ENCODE measurements around the gene ODAD2.

DNA sequence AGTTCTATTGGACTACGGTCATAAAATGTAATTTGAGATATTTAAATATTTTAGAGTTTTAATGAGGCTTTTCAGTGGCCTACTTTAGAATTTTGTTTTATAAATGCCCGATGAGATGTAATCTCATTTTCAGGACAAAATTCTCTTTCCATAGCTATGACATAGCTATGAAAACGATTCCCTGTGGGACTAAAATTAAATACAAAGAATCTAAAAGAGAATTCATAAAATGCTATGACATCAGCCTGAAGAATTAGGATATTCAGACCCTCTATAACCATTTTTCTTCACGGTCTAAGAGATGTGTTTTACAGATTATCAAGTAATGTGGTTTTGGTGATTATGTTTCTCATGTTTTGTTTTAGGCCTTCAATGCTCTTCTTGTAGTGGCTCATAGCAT lies 48.2 kb upstream of the ODAD2 start:
- no peak for TF ChIP-seq CTCF (IDR thresholded peaks at IDR 0.05; ENCODE audit: insufficient read depth, low read length)
- TF ChIP-seq, protein P1, sequence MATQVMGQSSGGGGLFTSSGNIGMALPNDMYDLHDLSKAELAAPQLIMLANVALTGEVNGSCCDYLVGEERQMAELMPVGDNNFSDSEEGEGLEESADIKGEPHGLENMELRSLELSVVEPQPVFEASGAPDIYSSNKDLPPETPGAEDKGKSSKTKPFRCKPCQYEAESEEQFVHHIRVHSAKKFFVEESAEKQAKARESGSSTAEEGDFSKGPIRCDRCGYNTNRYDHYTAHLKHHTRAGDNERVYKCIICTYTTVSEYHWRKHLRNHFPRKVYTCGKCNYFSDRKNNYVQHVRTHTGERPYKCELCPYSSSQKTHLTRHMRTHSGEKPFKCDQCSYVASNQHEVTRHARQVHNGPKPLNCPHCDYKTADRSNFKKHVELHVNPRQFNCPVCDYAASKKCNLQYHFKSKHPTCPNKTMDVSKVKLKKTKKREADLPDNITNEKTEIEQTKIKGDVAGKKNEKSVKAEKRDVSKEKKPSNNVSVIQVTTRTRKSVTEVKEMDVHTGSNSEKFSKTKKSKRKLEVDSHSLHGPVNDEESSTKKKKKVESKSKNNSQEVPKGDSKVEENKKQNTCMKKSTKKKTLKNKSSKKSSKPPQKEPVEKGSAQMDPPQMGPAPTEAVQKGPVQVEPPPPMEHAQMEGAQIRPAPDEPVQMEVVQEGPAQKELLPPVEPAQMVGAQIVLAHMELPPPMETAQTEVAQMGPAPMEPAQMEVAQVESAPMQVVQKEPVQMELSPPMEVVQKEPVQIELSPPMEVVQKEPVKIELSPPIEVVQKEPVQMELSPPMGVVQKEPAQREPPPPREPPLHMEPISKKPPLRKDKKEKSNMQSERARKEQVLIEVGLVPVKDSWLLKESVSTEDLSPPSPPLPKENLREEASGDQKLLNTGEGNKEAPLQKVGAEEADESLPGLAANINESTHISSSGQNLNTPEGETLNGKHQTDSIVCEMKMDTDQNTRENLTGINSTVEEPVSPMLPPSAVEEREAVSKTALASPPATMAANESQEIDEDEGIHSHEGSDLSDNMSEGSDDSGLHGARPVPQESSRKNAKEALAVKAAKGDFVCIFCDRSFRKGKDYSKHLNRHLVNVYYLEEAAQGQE (IDR thresholded peaks at IDR 0.05; ENCODE audit: insufficient replicate concordance, low read depth) = no peak
- no peak for TF ChIP-seq GABPA (IDR thresholded peaks at IDR 0.05; ENCODE audit: low read depth)
